ENCODE data around the gene ABHD2.

The ABHD2 gene

GRCh38 chr15:89110060-89110459 is 21.8 kb downstream of the ABHD2 start:
- TF ChIP-seq EZH2 (IDR thresholded peaks at IDR 0.05; ENCODE audit: borderline replicate concordance, low read length): no peak
- no peak for TF ChIP-seq CTCF (IDR thresholded peaks at IDR 0.05; ENCODE audit: low read length)
- no peak overlapping the region for H3K4me3 ChIP-seq (ENCODE audit: low read depth, low read length, poor library complexity, severe bottlenecking)
- no peaks in the 10 kb centered on the region for H3K9me2 ChIP-seq (ENCODE audit: low read depth, low read length)
- no peaks in the 10 kb centered on the region for H3K9me3 ChIP-seq (ENCODE audit: low read length)
- H2AFZ ChIP-seq (ENCODE audit: low read length): no peak overlapping the region
- H3K9ac ChIP-seq (ENCODE audit: low read length): no peak overlapping the region
- no peaks in the 10 kb centered on the region for H4K20me1 ChIP-seq (ENCODE audit: insufficient read depth, low read length)
- H3K27ac ChIP-seq (ENCODE audit: low read depth, low read length, poor library complexity, severe bottlenecking): no peak overlapping the region
- peaks cover 33% of the 10 kb centered on the region for H3K4me1 ChIP-seq (ENCODE audit: insufficient read depth, low read length, severe bottlenecking)
- H3K79me2 ChIP-seq (ENCODE audit: insufficient read depth, low read length): no peaks in the 10 kb centered on the region
- peaks cover 15% of the 10 kb centered on the region; the same call in 1 of the 2 replicates for H3K36me3 ChIP-seq (ENCODE audit: insufficient read depth, low read length)
- H3K27me3 ChIP-seq (ENCODE audit: insufficient read depth, low read length): no peaks in the 10 kb centered on the region
- no peaks in the 10 kb centered on the region for H3F3A ChIP-seq (ENCODE audit: insufficient read depth, low read length)
- no peak overlapping the region for H3K4me2 ChIP-seq (ENCODE audit: low read length)

- Histone ChIP-seq H3K9me3 (ENCODE audit: low read length) (no peaks in the 10 kb centered on the region), H3K4me3 (ENCODE audit: low read depth, low read length, poor library complexity, severe bottlenecking) (no peak overlapping the region), H3K9ac (ENCODE audit: low read length) (no peak overlapping the region), H3K36me3 (ENCODE audit: insufficient read depth, low read length) (peaks cover 15% of the 10 kb centered on the region; the same call in 1 of the 2 replicates), H4K20me1 (ENCODE audit: insufficient read depth, low read length) (no peaks in the 10 kb centered on the region), H3K9me2 (ENCODE audit: low read depth, low read length) (no peaks in the 10 kb centered on the region), H3K4me2 (ENCODE audit: low read length) (no peak overlapping the region), H3K27me3 (ENCODE audit: insufficient read depth, low read length) (no peaks in the 10 kb centered on the region), H3K79me2 (ENCODE audit: insufficient read depth, low read length) (no peaks in the 10 kb centered on the region), H3F3A (ENCODE audit: insufficient read depth, low read length) (no peaks in the 10 kb centered on the region), H3K27ac (ENCODE audit: low read depth, low read length, poor library complexity, severe bottlenecking) (peak overlapping the region; percentile 32), H3K4me1 (ENCODE audit: insufficient read depth, low read length, severe bottlenecking) (peaks cover 46% of the 10 kb centered on the region), H2AFZ (ENCODE audit: low read length) (no peak overlapping the region)
- TF ChIP-seq EZH2 (IDR thresholded peaks at IDR 0.05; ENCODE audit: borderline replicate concordance, low read length): no peak
- TF ChIP-seq CTCF (IDR thresholded peaks at IDR 0.05; ENCODE audit: low read length): no peak
Observed at GRCh38 chr15:89111352-89111751, 23.1 kb downstream of the ABHD2 start.

GRCh38 chr15:89111961-89112340 is 23.7 kb downstream of the ABHD2 start:
- Histone ChIP-seq H3K27ac (ENCODE audit: low read depth, low read length, poor library complexity, severe bottlenecking) (peak overlapping the region; percentile 85), H3K4me2 (ENCODE audit: low read length) (peak overlapping the region; percentile 61), H3K4me1 (ENCODE audit: insufficient read depth, low read length, severe bottlenecking) (peaks cover 50% of the 10 kb centered on the region), H4K20me1 (ENCODE audit: insufficient read depth, low read length) (no peaks in the 10 kb centered on the region), H3K36me3 (ENCODE audit: insufficient read depth, low read length) (peaks cover 19% of the 10 kb centered on the region; the same call in 1 of the 2 replicates), H3K9me2 (ENCODE audit: low read depth, low read length) (no peaks in the 10 kb centered on the region), H3K79me2 (ENCODE audit: insufficient read depth, low read length) (no peaks in the 10 kb centered on the region), H3K27me3 (ENCODE audit: insufficient read depth, low read length) (no peaks in the 10 kb centered on the region), H3K4me3 (ENCODE audit: low read depth, low read length, poor library complexity, severe bottlenecking) (no peak overlapping the region), H3K9me3 (ENCODE audit: low read length) (no peaks in the 10 kb centered on the region), H3F3A (ENCODE audit: insufficient read depth, low read length) (no peaks in the 10 kb centered on the region), H3K9ac (ENCODE audit: low read length) (no peak overlapping the region), H2AFZ (ENCODE audit: low read length) (no peak overlapping the region)
- no peak for TF ChIP-seq EZH2 (IDR thresholded peaks at IDR 0.05; ENCODE audit: borderline replicate concordance, low read length)
- no peak for TF ChIP-seq CTCF (IDR thresholded peaks at IDR 0.05; ENCODE audit: low read length)

All from OCI-LY1 (cell line).